ENCODE measurements around the gene BOLA1. TPM values are rescaled to one million over a fixed set of nuclear protein-coding genes. Genes with fewer than 3 reads are reported as not detected.
A peak's percentile ranks its signal among the peaks of the same experiment; 100 is the strongest.
"Not testable (repeated sequence)": the region's sequence is repeated elsewhere in the genome, so short reads cannot be mapped to it uniquely, and the experiment has no call there.

Gene BOLA1
- total RNA-seq, 1 experiment from 2014 or later, result 33.7 TPM

- peak; percentile 89 for DNase-seq (ENCODE audit: low read depth)
- in situ Hi-C loops (cut with HindIII; ENCODE audit: low pct_unique_long_range_greater_than_20kb, low sequenced_read_pairs), result no loop called here
These were observed 13.8 kb upstream of the BOLA1 start for GRCh38 chr1:149885339-149886120.

- DNase-seq (ENCODE audit: low read depth); in situ Hi-C loops (cut with HindIII; ENCODE audit: low pct_unique_long_range_greater_than_20kb, low sequenced_read_pairs): not testable (repeated sequence)
These were observed 13.3 kb upstream of the BOLA1 start for GRCh38 chr1:149886121-149886395.

- peak; percentile 98 for DNase-seq (ENCODE audit: low read depth)
- in situ Hi-C loops (cut with HindIII; ENCODE audit: low pct_unique_long_range_greater_than_20kb, low sequenced_read_pairs), result no loop called here
These were observed 12.8 kb upstream of the BOLA1 start for GRCh38 chr1:149886396-149887195.

- DNase-seq (ENCODE audit: low read depth); in situ Hi-C loops (cut with HindIII; ENCODE audit: low pct_unique_long_range_greater_than_20kb, low sequenced_read_pairs): not testable (repeated sequence)
These were observed 12.2 kb upstream of the BOLA1 start for GRCh38 chr1:149887196-149887455.

GRCh38 chr1:149887456-149888246 is 11.7 kb upstream of the BOLA1 start:
- in situ Hi-C loops (cut with HindIII; ENCODE audit: low pct_unique_long_range_greater_than_20kb, low sequenced_read_pairs), result no loop called here
- peak; percentile 97 for DNase-seq (ENCODE audit: low read depth)

- in situ Hi-C loops (cut with HindIII; ENCODE audit: low pct_unique_long_range_greater_than_20kb, low sequenced_read_pairs), result no loop called here
- no peak for DNase-seq (ENCODE audit: low read depth)
These were observed 10.9 kb upstream of the BOLA1 start for GRCh38 chr1:149888247-149888998.

GRCh38 chr1:149888999-149889289 is 10.4 kb upstream of the BOLA1 start:
- no peak for DNase-seq (ENCODE audit: low read depth)
- in situ Hi-C loops (cut with HindIII; ENCODE audit: low pct_unique_long_range_greater_than_20kb, low sequenced_read_pairs), result no loop called here

GRCh38 chr1:149896575-149896974 is 2.8 kb upstream of the BOLA1 start:
- in situ Hi-C loops (cut with HindIII; ENCODE audit: low pct_unique_long_range_greater_than_20kb, low sequenced_read_pairs), result no loop called here
- no peak for DNase-seq (ENCODE audit: low read depth)

GRCh38 chr1:149903836-149904491 is 4.6 kb downstream of the BOLA1 start:
- in situ Hi-C loops (cut with HindIII; ENCODE audit: low pct_unique_long_range_greater_than_20kb, low sequenced_read_pairs), result no loop called here
- DNase-seq (ENCODE audit: low read depth), result no peak

- no peak for DNase-seq (ENCODE audit: low read depth)
- in situ Hi-C loops (cut with HindIII; ENCODE audit: low pct_unique_long_range_greater_than_20kb, low sequenced_read_pairs), result no loop called here
These were observed 7.3 kb downstream of the BOLA1 start for GRCh38 chr1:149906570-149907075.

- in situ Hi-C loops (cut with HindIII; ENCODE audit: low pct_unique_long_range_greater_than_20kb, low sequenced_read_pairs), result no loop called here
- no peak for DNase-seq (ENCODE audit: low read depth)
These were observed 15.2 kb downstream of the BOLA1 start for GRCh38 chr1:149914545-149914944.

GRCh38 chr1:149915429-149916192 is 16.2 kb downstream of the BOLA1 start:
- in situ Hi-C loops (cut with HindIII; ENCODE audit: low pct_unique_long_range_greater_than_20kb, low sequenced_read_pairs), result no loop called here
- DNase-seq (ENCODE audit: low read depth), result peak; percentile 54

GRCh38 chr1:149916193-149916897 is 17.0 kb downstream of the BOLA1 start:
- no peak for DNase-seq (ENCODE audit: low read depth)
- in situ Hi-C loops (cut with HindIII; ENCODE audit: low pct_unique_long_range_greater_than_20kb, low sequenced_read_pairs), result no loop called here

- in situ Hi-C loops (cut with HindIII; ENCODE audit: low pct_unique_long_range_greater_than_20kb, low sequenced_read_pairs), result no loop called here
- DNase-seq (ENCODE audit: low read depth), result no peak
These were observed 17.5 kb downstream of the BOLA1 start for GRCh38 chr1:149916898-149917252.

GRCh38 chr1:149917571-149918144 is 18.3 kb downstream of the BOLA1 start, which contains the start of gene SV2A:
Gene SV2A (minus strand): TSS chr1:149917844. CDS start chr1:149913840, 4,004 bp downstream.
- in situ Hi-C loops (cut with HindIII; ENCODE audit: low pct_unique_long_range_greater_than_20kb, low sequenced_read_pairs), result no loop called here
- no peak for DNase-seq (ENCODE audit: low read depth)

GRCh38 chr1:149923626-149924025 is 24.3 kb downstream of the BOLA1 start:
- in situ Hi-C loops (cut with HindIII; ENCODE audit: low pct_unique_long_range_greater_than_20kb, low sequenced_read_pairs), result no loop called here
- DNase-seq (ENCODE audit: low read depth), result no peak

- DNase-seq (ENCODE audit: low read depth), result no peak
These were observed 26.0 kb downstream of the BOLA1 start for GRCh38 chr1:149925345-149925744.

More at GRCh38 chr1:149925345-149925744, 26.0 kb downstream of the BOLA1 start:
- in situ Hi-C loops (cut with HindIII; ENCODE audit: low pct_unique_long_range_greater_than_20kb, low sequenced_read_pairs), result no loop called here
